SK-N-MC (cell line): ENCODE data around the gene ARPC4.

ENCODE experiments used
- DNase-seq: peaks from one replicate; pipeline ENCODE4 v3.0.0-alpha.2; 2011; ENCODE audit warnings: low read depth, low spot score
- H3K27ac ChIP-seq: fragments of 200-600 bp; sonication (generic); 2 replicates; pipeline ENCODE4 v1.5.1; 2016; ENCODE audit warnings: mixed run types
- H3K36me3 ChIP-seq: fragments of 200-600 bp; sonication (generic); 2 replicates; pipeline ENCODE4 v1.6.1; 2017; ENCODE audit warnings: antibody characterized with exemption, low read length, mixed read lengths; ENCODE audit not compliant: insufficient read depth
- H3K4me3 ChIP-seq: fragments of 200-600 bp; sonication (generic); 2 replicates; pipeline ENCODE4 v1.5.1; 2016
- H3K9ac ChIP-seq: fragments of 200-600 bp; sonication (generic); 2 replicates; pipeline ENCODE4 v1.8.0; 2017; ENCODE audit warnings: mixed run types, mixed read lengths; ENCODE audit not compliant: insufficient read length
- H3K9me3 ChIP-seq: fragments of 200-600 bp; sonication (generic); 2 replicates; pipeline ENCODE4 v1.6.1; 2017; ENCODE audit warnings: low read depth, mild to moderate bottlenecking, antibody characterized with exemption, low read length, moderate library complexity, mixed read lengths
- FOXP2 ChIP-seq: optimal IDR thresholded peaks from 2 replicates; pipeline ENCODE3; 2011; ENCODE audit warnings: mild to moderate bottlenecking, moderate library complexity; ENCODE audit not compliant: insufficient read depth; ENCODE audit errors: extremely low read length, control extremely low read depth
- POLR2AphosphoS5 ChIP-seq: IDR thresholded peaks from 2 replicates; pipeline ENCODE4 v1.6.1; 2012; ENCODE audit warnings: mild to moderate bottlenecking, low read depth, low read length, borderline replicate concordance

ARPC4 gene

DNA sequence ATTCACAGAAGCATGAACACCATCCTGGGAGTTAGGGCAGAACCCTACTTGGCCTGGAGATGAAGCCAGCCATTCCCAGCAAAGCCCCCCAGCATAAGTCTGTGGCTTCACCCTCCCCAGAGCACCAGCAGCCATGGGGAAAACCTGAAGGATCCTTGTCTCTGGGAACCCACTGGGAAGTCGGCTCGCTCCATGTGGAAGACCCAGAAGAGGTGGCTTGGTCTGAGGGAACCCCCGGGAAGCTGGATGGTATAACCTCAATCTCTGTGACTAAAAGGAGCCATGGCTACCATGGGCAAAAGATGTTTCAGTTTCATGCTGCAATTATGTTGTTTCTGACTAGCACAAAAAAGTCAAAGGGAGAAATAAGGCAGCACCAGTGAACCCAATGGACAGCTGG, 62.7 kb downstream of the ARPC4 start:
- Histone ChIP-seq H3K4me3 (no peak overlapping the region), H3K9ac (no peak overlapping the region), H3K9me3 (no peaks in the 10 kb centered on the region), H3K27ac (no peak overlapping the region), H3K36me3 (no peaks in the 10 kb centered on the region)
- TF ChIP-seq POLR2AphosphoS5 (no peak), FOXP2 (no peak)
- no peak for DNase-seq
